Stimulated activated CD8-positive, alpha-beta memory T cell treated with anti-CD3 and anti-CD28 coated beads, Interleukin-4, amount 100 ng/mL, for 4 hours (primary cell): ENCODE results near the gene SMAD4.

Experiments used
- DNase-seq, 2 donors: peaks; one replicate each; pipeline ENCODE4 v3.0.0-alpha.2; 2020; ENCODE audit warnings: low read depth in 2 of 2, low spot score in 1 of 2

The SMAD4 gene

GRCh38 chr18:51021226-51021965 lies 8.6 kb upstream of the SMAD4 start:
- DNase-seq, result no peak

DNA sequence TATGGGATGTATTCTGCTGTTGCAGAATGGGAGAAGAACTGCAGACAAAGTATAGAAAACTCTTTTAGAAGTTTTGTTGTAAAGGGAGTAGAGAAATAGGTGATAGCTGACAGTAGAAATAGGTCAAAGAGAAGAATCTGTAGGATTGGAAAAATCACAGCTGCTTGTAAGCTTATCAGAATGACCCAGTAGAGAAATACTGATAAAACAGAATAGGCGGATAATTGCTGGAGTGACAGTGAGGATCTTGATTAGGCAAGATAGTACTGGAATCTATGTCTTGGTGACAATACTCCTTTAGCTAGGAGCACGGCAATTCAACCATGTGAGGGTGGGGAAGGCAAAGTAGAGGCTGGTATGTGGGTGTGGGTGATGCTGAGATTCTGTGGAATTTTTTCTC lies 4.5 kb upstream of the SMAD4 start:
- no peak for DNase-seq

- no peak for DNase-seq
Observed at GRCh38 chr18:51028201-51028805, 1.7 kb upstream of the SMAD4 start.

DNA sequence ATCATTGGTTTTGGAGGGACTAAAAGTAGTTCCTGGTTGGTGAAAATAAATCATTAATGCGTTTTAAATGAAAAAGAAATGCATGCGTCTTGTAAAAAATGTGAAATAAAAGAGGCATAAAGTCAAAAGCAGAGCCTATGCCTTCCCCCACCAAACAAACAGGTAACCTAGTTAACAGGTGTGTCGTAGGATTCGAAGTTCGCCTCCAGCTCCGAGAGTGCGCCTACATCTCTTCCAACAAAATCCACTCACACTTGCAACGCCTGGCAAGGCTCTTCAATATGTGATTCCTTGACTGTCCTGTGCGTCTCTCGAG lies 677 bp upstream of the SMAD4 start:
- no peak for DNase-seq

- DNase-seq, result peak in 1 of 2 donors; percentile 23
Observed at GRCh38 chr18:51030537-51031258, 685 bp downstream of the SMAD4 start.

GRCh38 chr18:51032193-51032592 lies 2.2 kb downstream of the SMAD4 start:
- DNase-seq, result no peak

DNA sequence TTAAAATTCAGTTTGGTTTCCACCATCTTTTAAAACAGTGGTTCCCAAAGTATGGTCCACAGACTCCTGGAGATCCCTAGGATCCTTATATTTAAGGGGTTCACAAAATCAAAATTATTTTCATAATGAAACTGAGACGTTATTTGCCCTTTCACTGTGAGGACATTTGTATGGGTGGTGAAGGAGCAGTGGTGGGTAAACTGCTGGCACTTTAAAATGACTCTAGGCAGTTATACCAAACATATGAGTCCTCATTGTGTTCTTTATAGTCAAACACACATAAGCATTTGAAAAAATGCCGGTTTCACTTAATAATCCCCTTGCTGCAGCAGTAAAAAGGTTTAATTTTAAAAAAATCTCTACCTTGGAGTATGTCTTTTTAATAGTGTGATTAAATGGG lies 7.2 kb downstream of the SMAD4 start:
- no peak for DNase-seq

DNA sequence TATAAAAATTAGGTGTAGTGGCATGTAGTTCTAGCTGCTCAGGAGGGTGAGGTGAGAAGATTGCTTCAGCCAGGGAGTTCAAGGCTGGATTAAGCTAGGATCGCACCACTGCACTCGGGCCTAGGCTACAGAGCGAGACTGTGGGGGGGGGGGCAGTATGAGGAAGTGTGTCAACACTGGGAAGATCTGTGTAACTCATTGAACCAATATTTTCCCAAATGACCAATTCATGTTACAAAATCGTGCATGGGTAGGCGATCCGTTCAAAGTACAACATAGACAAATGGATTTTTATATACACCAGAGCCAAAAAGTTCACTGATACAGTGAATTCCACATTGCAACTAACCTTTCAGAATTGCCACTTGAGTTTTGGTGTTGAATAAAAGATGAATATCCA lies 8.1 kb downstream of the SMAD4 start:
- no peak for DNase-seq

DNA sequence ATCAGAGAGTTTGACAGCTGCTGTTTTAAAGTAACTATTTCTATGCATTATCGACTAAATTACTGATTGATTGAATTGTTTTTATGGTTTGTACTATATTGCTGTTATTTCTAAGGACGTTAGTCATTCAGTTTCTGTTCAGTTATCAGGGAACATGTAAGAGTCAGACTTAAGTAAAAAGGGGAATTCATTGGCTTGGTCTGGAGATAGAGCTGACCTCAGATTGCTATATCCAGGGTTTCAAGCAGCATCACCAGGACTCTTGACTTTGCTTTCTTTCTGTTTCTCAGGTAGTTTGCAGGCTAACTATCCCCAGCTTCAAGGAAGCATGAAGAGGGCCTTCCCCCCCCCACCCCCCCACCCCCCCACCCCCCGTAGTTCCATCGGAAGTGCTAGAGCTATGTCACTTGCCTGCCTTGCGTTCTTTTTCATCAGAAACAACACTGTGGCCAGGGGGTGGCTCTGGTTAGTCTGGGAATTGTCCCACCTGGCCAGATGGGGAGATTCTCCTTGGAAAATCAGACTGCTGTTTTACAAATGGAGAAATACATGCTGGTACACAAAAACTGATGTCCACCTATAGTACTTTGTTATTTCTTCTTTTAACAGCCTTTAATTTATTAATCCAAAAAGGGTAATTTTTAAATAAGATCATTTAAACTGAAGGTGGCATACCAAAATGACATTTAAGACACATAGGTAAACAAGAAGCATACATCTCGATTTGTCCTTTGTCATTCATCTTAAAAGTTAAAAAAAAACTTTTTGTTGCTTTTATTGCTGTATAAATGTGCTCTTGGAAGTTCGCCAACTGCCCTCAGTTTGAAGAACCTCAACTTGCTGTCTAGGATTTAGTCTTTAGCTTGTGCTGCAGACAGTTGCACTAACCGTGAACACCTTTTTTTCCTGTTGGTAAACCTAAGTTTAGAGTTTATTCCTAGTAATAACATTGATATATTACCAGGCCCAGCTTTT lies 9.4 kb downstream of the SMAD4 start:
- DNase-seq, result no peak

- DNase-seq, result no peak
Observed at GRCh38 chr18:51041677-51042352, 11.8 kb downstream of the SMAD4 start.

DNA sequence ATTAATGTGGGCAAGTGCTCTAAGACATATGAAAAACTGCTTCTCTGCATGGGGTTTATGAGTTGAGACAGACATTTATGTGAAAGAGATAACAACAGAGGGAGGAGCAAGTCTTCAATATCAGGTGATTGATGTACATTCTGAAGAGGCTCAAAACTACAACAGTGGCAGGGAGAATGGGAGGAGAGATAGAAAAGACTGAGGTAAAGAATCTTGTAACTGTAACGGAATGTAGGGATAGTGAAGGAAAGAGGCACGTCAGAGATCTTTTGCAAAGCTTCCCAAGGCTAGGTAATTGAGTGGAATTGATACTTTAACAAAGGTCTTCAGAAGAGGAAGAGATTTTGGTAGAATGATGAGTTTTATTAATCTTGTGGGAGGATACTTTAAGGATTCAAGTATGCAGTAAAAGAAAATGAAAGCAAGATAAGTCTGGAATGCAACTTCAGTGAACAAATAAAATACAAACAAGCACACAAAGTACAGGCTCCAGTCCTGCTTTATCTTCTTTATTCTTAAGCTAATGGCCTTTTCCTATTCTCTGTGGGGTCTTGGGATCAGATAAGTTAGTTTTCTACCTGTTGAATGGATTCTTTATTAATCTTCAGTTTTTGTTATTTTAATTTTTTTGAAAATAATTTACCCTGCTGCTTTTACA lies 15.0 kb downstream of the SMAD4 start:
- DNase-seq, result no peak

DNA sequence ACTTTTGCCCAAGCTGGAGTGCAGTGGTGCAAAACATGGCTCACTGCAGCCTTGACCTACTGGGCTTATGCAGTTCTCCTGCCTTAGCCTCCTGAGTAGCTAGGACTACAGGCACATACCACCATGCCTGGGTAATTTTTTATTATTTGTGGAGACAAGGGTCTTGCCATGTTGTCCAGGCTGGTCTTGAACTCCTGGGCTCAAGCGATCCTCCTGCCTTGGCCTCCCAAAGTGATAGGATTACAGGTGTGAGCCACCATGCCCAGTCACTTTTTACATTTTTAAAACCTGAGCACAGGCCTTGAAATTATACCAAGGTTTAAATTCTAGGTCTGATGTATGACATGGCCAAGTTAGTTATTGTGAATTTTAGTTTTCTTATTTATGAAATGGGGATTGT lies 18.2 kb downstream of the SMAD4 start:
- DNase-seq, result no peak

DNA sequence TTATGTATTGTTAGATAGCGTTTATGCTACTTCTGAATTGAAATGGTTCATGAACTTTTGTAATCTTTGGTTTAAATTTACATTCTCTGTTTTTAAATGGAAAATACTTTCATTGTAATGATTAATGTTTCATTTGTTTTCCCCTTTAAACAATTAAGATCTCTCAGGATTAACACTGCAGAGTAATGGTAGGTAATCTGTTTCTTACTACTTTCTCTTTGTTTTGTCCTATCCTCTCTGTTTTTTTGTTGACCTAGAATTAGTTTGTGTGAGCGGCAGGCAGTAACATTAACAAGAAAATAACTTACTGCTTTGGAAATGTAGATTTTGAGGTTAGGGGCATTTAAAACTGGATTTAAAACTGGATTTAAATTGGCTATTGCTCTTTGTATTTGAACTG lies 19.1 kb downstream of the SMAD4 start:
- no peak for DNase-seq

DNA sequence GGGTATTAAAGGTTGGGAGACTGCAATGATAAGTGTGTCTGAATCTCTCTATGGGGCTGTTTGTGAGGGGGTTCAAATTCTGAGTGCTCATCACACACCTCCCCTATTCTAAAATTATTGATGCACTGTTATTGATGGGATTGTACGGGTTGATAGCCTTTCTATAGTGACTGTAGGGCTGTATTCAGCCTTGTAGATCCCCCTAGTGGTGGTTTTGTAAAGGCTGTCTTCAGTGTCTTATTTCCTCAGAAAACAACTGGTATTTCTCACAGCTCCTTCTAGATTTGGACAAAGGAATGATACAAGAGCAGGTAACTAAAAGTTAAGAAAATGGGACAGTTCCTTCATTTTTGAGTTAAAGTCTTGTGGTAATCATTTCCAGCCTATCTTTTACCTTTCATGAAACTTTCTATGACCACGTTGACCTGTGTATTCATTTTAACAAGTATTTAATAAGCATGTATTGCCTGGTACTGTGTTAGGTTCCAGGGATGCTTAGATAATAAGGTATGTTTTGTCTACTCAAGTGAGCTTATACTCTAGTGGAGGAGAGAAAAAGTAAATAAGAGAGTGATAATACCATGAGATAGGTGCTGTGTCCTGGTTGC lies 21.2 kb downstream of the SMAD4 start:
- DNase-seq, result no peak

DNA sequence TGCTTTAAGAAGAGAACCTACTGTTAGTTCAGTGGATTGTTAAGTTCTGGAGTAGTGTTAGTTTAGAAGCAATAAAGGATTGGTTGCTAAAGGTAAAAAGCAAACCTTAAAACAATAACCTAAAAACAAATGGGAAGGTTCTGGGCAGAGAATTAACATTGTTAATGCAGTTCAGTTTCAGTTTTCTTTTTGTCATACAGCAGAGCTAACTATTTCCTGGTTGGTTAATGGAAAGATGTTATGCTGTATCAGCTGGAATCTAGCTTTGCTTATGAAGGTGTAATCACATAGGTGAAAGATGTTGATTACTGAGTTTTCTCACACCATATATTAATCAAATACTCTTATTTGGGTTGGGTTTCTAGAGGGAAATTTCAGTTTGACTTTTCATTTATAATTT lies 23.8 kb downstream of the SMAD4 start:
- DNase-seq, result no peak

DNA sequence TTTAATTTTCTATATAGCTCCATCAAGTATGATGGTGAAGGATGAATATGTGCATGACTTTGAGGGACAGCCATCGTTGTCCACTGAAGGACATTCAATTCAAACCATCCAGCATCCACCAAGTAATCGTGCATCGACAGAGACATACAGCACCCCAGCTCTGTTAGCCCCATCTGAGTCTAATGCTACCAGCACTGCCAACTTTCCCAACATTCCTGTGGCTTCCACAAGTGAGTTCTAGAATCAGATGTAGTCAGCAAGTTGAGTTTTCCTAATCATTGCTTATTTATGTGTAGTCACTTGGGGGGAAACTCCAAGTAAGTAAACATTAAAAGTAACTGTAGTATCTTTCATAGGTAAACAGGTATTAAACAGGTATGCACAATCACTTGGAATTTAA lies 24.8 kb downstream of the SMAD4 start:
- no peak for DNase-seq

DNA sequence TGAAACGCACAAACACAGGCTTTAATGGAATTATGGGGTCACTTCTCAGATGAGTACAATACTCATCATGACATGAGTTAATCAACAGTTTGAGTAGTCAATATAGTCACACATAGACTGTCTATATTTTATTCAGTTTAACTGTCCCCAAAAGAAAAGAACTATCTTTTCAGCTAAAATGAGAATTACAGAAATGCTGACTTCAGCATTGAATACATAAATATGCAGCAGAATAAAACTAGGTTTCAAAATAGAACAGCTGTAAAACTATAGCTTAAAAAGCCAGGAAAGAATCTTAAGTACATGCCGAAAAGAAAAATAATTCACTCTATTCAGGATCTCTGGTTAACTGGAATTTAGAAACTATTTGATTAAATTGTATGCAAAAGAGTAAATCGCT lies 30.0 kb downstream of the SMAD4 start:
- DNase-seq, result no peak

DNA sequence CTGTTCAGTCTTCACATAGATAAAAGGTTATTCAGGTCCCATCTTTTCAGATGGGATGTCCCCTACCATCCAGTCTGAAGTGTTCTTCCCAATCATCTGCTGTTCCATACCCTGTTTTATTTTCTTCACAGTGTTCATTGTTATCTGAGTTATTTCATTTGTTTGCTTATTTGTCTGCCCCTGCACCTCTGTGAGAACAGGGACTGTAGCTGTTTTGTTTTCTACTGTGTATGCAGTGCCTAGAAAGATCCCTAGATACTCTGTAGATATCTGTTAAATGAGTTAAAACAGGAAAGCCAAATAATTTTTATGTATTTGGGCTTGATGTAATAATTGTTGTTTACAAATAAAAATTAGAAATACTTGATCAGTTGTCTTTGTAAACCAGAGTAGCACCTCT lies 34.2 kb downstream of the SMAD4 start:
- no peak for DNase-seq

GRCh38 chr18:51066273-51066672 lies 36.3 kb downstream of the SMAD4 start:
- DNase-seq, result no peak

DNA sequence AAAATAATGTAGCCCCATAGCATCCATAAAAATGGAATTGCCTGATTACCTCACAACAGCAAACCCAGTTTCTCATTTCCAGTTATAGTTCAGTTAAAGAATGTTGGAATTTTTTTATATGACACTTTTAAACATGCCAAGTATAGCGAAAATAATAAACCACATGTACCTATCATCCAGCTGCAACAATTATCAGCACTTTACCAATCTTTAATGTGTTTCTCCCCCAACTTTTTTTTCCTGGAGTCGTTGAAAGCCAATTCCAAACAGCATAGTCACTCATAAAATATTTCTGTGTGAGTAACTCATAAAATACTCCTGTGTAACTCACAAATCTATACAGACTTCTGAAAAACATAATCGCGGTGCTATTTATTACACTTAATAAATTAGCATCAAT lies 38.1 kb downstream of the SMAD4 start:
- DNase-seq, result no peak
